Gastroesophageal sphincter (tissue), 3 donors: ENCODE measurements around the gene ZHX3.

Source experiments
- CTCF ChIP-seq, 4 experiments: fragments of 200-600 bp in 2 of 4; fragments of 450-650 bp in 2 of 4; sonication (generic) in 1 of 4; IDR thresholded peaks; one replicate each; pipeline ENCODE4 v1.5.1; 2017 to 2019; ENCODE audit warnings: antibody characterized with exemption in 4 of 4, mild to moderate bottlenecking in 2 of 4, moderate library complexity in 2 of 4
- POLR2A ChIP-seq, 2 donors: fragments of 450-650 bp; IDR thresholded peaks; one replicate each; pipeline ENCODE4 v1.6.1; 2017; ENCODE audit warnings: antibody characterized with exemption in 2 of 2, mild to moderate bottlenecking in 2 of 2, moderate library complexity in 1 of 2

- TF ChIP-seq CTCF (IDR thresholded peaks at IDR 0.05) (no peak), POLR2A (IDR thresholded peaks at IDR 0.05) (no peak)
Measured at GRCh38 chr20:41314386-41314785, 3.1 kb downstream of the ZHX3 start.
